COLO668 (cell line): ENCODE data around the gene HNRNPA3.

Source experiments
- DNase-seq: peaks from one replicate; lab custom pipeline; 2025; ENCODE audit not compliant: unreplicated experiment; lab: John Stamatoyannopoulos, UW

Gene HNRNPA3

GRCh38 chr2:177271981-177272666 lies 59.5 kb downstream of the HNRNPA3 start:
- DNase-seq = no peak

GRCh38 chr2:177272765-177273164 lies 60.2 kb downstream of the HNRNPA3 start:
- no peak for DNase-seq

GRCh38 chr2:177273408-177273807 lies 60.8 kb downstream of the HNRNPA3 start:
- no peak for DNase-seq
